Measurements from ENCODE around the gene AGPS.
"Not testable (repeated sequence)": the region's sequence is repeated elsewhere in the genome, so short reads cannot be mapped to it uniquely, and the experiment has no call there.

Gene AGPS

GRCh38 chr2:177359836-177360595, 32.6 kb upstream of the AGPS start:
- ATAC-seq (ENCODE audit: low read depth) (no peak), DNase-seq (ENCODE audit: low spot score in 2 of 2) (no peak)
- H3K27ac Mint-ChIP-seq = no peak overlapping the region
- H3K4me3 Mint-ChIP-seq = no peak overlapping the region
- no peaks in the 10 kb centered on the region for H3K27me3 Mint-ChIP-seq
- no peaks in the 10 kb centered on the region for H3K9me3 Mint-ChIP-seq
- peaks cover 1% of the 10 kb centered on the region for H3K36me3 Mint-ChIP-seq
- H3K4me1 Mint-ChIP-seq = no peaks in the 10 kb centered on the region

- no peak for DNase-seq (ENCODE audit: low spot score in 2 of 2)
- Mint-ChIP-seq H3K36me3 (no peaks in the 10 kb centered on the region), H3K4me1 (no peaks in the 10 kb centered on the region), H3K4me3 (no peak overlapping the region), H3K27me3 (no peaks in the 10 kb centered on the region), H3K27ac (no peak overlapping the region), H3K9me3 (no peaks in the 10 kb centered on the region)
- no peak for ATAC-seq (ENCODE audit: low read depth)
These were observed 30.1 kb upstream of the AGPS start for GRCh38 chr2:177362499-177362898.

GRCh38 chr2:177363332-177363731, 29.2 kb upstream of the AGPS start:
- H3K9me3 Mint-ChIP-seq = peaks cover 2% of the 10 kb centered on the region
- no peak for DNase-seq (ENCODE audit: low spot score in 2 of 2)

GRCh38 chr2:177365764-177366163, 26.8 kb upstream of the AGPS start:
- H3K36me3 Mint-ChIP-seq; DNase-seq (ENCODE audit: low spot score in 2 of 2); H3K4me1 Mint-ChIP-seq; H3K27ac Mint-ChIP-seq; H3K27me3 Mint-ChIP-seq; ATAC-seq (ENCODE audit: low read depth); H3K9me3 Mint-ChIP-seq; H3K4me3 Mint-ChIP-seq: not testable (repeated sequence)

More at GRCh38 chr2:177363332-177363731, 29.2 kb upstream of the AGPS start:
- Mint-ChIP-seq H3K4me1 (no peaks in the 10 kb centered on the region), H3K36me3 (no peaks in the 10 kb centered on the region), H3K27me3 (no peaks in the 10 kb centered on the region), H3K4me3 (no peak overlapping the region), H3K27ac (no peak overlapping the region)
- ATAC-seq (ENCODE audit: low read depth) = no peak

- peaks cover 21% of the 10 kb centered on the region for H3K9me3 Mint-ChIP-seq
- H3K4me1 Mint-ChIP-seq; H3K4me3 Mint-ChIP-seq; H3K36me3 Mint-ChIP-seq; DNase-seq (ENCODE audit: low spot score in 2 of 2); H3K27ac Mint-ChIP-seq; H3K27me3 Mint-ChIP-seq; ATAC-seq (ENCODE audit: low read depth): not testable (repeated sequence)
These were observed 24.6 kb upstream of the AGPS start for GRCh38 chr2:177368023-177368422.

GRCh38 chr2:177379354-177379753, 13.2 kb upstream of the AGPS start:
- H3K27ac Mint-ChIP-seq = no peak overlapping the region
- H3K36me3 Mint-ChIP-seq = peaks cover 20% of the 10 kb centered on the region
- no peaks in the 10 kb centered on the region for H3K27me3 Mint-ChIP-seq
- H3K4me1 Mint-ChIP-seq = no peaks in the 10 kb centered on the region
- H3K9me3 Mint-ChIP-seq = no peaks in the 10 kb centered on the region
- no peak overlapping the region for H3K4me3 Mint-ChIP-seq
- ATAC-seq (ENCODE audit: low read depth) (no peak), DNase-seq (ENCODE audit: low spot score in 2 of 2) (no peak)

- Mint-ChIP-seq H3K27ac (no peak overlapping the region), H3K9me3 (no peaks in the 10 kb centered on the region), H3K36me3 (peaks cover 19% of the 10 kb centered on the region), H3K4me1 (no peaks in the 10 kb centered on the region), H3K27me3 (no peaks in the 10 kb centered on the region), H3K4me3 (no peak overlapping the region)
- DNase-seq (ENCODE audit: low spot score in 2 of 2) (no peak), ATAC-seq (ENCODE audit: low read depth) (no peak)
These were observed 12.4 kb upstream of the AGPS start for GRCh38 chr2:177380181-177380580.

- peaks cover 14% of the 10 kb centered on the region for H3K36me3 Mint-ChIP-seq
- H3K4me1 Mint-ChIP-seq = no peaks in the 10 kb centered on the region
- DNase-seq (ENCODE audit: low spot score in 2 of 2) (no peak), ATAC-seq (ENCODE audit: low read depth) (no peak)
- H3K9me3 Mint-ChIP-seq = no peaks in the 10 kb centered on the region
- no peak overlapping the region for H3K4me3 Mint-ChIP-seq
- H3K27me3 Mint-ChIP-seq = no peaks in the 10 kb centered on the region
- H3K27ac Mint-ChIP-seq = no peak overlapping the region
These were observed 8.6 kb upstream of the AGPS start for GRCh38 chr2:177383935-177384334.

- peaks cover 9% of the 10 kb centered on the region for H3K36me3 Mint-ChIP-seq
- no peaks in the 10 kb centered on the region for H3K27me3 Mint-ChIP-seq
- ATAC-seq (ENCODE audit: low read depth) (no peak), DNase-seq (ENCODE audit: low spot score in 2 of 2) (no peak)
- no peaks in the 10 kb centered on the region for H3K9me3 Mint-ChIP-seq
- H3K4me1 Mint-ChIP-seq = peaks cover 3% of the 10 kb centered on the region
- H3K27ac Mint-ChIP-seq = no peak overlapping the region
- no peak overlapping the region for H3K4me3 Mint-ChIP-seq
These were observed 7.4 kb upstream of the AGPS start for GRCh38 chr2:177385151-177385550.

- H3K9me3 Mint-ChIP-seq = no peaks in the 10 kb centered on the region
- peak overlapping the region; percentile 88 for H3K27ac Mint-ChIP-seq
- H3K4me1 Mint-ChIP-seq = peaks cover 36% of the 10 kb centered on the region
- H3K27me3 Mint-ChIP-seq = no peaks in the 10 kb centered on the region
- ATAC-seq (ENCODE audit: low read depth) (no peak), DNase-seq (ENCODE audit: low spot score in 2 of 2) (no peak)
- peaks cover 4% of the 10 kb centered on the region for H3K36me3 Mint-ChIP-seq
- peak overlapping the region; percentile 96 for H3K4me3 Mint-ChIP-seq
These were observed 676 bp upstream of the AGPS start for GRCh38 chr2:177391822-177392372.

- H3K36me3 Mint-ChIP-seq = peaks cover 6% of the 10 kb centered on the region
- DNase-seq (ENCODE audit: low spot score in 2 of 2) = no peak
- ATAC-seq (ENCODE audit: low read depth) = no peak
- H3K27ac Mint-ChIP-seq = peak overlapping the region; percentile 88
- no peaks in the 10 kb centered on the region for H3K9me3 Mint-ChIP-seq
- H3K4me3 Mint-ChIP-seq = peak overlapping the region; percentile 96
- peaks cover 37% of the 10 kb centered on the region for H3K4me1 Mint-ChIP-seq
- no peaks in the 10 kb centered on the region for H3K27me3 Mint-ChIP-seq
These were observed 706 bp downstream of the AGPS start for GRCh38 chr2:177393203-177393755.

- Mint-ChIP-seq H3K27me3 (no peaks in the 10 kb centered on the region), H3K4me1 (peaks cover 41% of the 10 kb centered on the region), H3K4me3 (peak overlapping the region; percentile 96), H3K27ac (no peak overlapping the region), H3K36me3 (peaks cover 6% of the 10 kb centered on the region), H3K9me3 (no peaks in the 10 kb centered on the region)
- no peak for ATAC-seq (ENCODE audit: low read depth)
- no peak for DNase-seq (ENCODE audit: low spot score in 2 of 2)
These were observed 1.4 kb downstream of the AGPS start for GRCh38 chr2:177393824-177394593.

GRCh38 chr2:177394594-177394973, 2.0 kb downstream of the AGPS start:
- H3K4me1 Mint-ChIP-seq = peaks cover 41% of the 10 kb centered on the region

GRCh38 chr2:177395351-177396065, 2.9 kb downstream of the AGPS start:
- no peaks in the 10 kb centered on the region for H3K9me3 Mint-ChIP-seq
- no peak overlapping the region for H3K27ac Mint-ChIP-seq
- H3K4me1 Mint-ChIP-seq = peaks cover 39% of the 10 kb centered on the region
- DNase-seq (ENCODE audit: low spot score in 2 of 2) (no peak), ATAC-seq (ENCODE audit: low read depth) (no peak)
- H3K27me3 Mint-ChIP-seq = no peaks in the 10 kb centered on the region
- H3K4me3 Mint-ChIP-seq = no peak overlapping the region
- peaks cover 6% of the 10 kb centered on the region for H3K36me3 Mint-ChIP-seq

More at GRCh38 chr2:177394594-177394973, 2.0 kb downstream of the AGPS start:
- no peak overlapping the region for H3K27ac Mint-ChIP-seq
- no peaks in the 10 kb centered on the region for H3K9me3 Mint-ChIP-seq
- DNase-seq (ENCODE audit: low spot score in 2 of 2) (no peak), ATAC-seq (ENCODE audit: low read depth) (no peak)
- H3K4me3 Mint-ChIP-seq = no peak overlapping the region
- H3K36me3 Mint-ChIP-seq = peaks cover 6% of the 10 kb centered on the region
- no peaks in the 10 kb centered on the region for H3K27me3 Mint-ChIP-seq

Data from memory B cell (primary cell).